GM18511 (cell line): ENCODE results near the gene SRRM2.

Experiments
- ATAC-seq: cut with Tn5 transposase; IDR thresholded peaks from one replicate; pipeline ENCODE4 v1.9.1; 2021; ENCODE audit warnings: mild to moderate bottlenecking, moderate library complexity; ENCODE audit not compliant: unreplicated experiment

Gene SRRM2

DNA sequence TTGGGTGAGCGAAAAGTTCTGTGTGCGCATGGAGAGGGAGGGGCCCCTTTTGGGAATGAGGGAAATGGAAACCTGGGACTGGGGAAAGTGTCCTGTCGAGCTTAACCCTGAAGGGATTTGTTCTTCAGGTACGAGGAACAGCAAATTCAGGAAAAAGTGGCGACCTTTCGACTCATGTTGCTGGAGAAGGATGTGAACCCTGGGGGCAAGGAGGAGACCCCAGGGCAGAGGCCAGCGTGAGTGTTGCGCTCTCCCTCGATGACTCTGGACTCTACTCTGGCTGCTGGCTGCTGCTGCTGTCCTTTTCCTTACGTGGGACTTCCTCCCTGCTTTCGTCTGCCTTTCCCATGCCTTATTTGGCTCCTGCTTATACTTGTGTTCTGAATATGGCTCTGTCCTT, 4.9 kb downstream of the SRRM2 start:
- ATAC-seq, result no peak

DNA sequence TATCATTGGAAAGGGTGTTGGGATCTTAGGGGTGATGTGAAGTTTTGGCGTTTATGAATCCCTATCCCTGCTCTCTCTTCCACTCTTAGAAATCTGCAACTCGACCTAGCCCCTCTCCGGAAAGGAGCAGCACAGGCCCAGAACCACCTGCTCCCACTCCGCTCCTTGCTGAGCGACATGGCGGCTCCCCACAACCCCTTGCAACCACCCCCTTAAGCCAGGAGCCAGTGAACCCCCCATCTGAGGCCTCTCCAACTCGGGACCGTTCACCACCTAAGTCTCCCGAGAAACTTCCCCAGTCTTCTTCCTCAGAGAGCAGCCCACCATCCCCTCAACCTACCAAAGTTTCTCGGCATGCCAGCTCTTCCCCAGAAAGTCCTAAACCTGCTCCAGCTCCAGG, 9.0 kb downstream of the SRRM2 start:
- ATAC-seq, result no peak

DNA sequence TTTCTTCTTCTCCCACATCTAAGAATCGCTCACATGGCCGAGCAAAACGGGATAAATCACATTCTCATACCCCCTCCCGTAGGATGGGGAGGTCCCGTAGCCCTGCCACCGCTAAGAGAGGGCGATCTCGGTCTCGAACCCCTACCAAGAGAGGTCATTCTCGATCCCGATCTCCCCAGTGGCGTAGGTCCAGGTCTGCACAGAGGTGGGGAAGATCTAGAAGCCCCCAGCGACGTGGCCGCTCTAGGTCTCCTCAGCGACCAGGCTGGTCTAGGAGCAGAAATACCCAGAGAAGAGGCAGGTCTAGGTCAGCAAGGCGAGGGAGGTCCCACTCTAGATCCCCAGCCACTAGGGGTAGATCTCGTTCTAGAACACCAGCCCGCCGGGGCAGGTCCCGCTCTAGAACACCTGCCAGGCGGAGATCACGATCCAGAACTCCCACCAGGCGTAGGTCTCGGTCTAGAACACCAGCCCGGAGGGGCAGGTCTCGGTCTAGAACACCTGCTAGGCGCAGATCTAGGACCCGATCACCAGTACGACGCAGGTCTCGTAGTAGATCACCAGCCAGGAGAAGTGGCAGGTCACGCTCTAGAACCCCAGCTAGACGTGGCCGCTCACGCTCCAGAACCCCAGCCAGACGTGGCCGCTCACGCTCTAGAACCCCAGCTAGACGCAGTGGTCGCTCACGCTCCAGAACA, 9.6 kb downstream of the SRRM2 start:
- no peak for ATAC-seq

DNA sequence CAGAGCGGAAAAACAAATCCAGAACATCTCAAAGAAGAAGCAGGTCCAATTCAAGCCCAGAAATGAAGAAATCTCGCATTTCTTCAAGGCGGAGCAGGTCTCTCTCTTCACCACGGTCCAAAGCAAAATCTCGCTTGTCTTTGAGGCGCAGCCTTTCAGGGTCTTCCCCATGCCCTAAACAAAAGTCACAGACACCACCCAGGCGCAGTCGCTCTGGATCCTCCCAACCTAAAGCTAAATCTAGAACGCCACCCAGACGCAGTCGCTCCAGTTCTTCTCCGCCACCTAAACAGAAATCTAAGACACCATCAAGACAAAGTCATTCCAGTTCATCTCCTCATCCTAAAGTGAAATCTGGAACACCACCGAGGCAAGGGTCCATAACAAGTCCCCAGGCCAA, 10.3 kb downstream of the SRRM2 start:
- no peak for ATAC-seq

DNA sequence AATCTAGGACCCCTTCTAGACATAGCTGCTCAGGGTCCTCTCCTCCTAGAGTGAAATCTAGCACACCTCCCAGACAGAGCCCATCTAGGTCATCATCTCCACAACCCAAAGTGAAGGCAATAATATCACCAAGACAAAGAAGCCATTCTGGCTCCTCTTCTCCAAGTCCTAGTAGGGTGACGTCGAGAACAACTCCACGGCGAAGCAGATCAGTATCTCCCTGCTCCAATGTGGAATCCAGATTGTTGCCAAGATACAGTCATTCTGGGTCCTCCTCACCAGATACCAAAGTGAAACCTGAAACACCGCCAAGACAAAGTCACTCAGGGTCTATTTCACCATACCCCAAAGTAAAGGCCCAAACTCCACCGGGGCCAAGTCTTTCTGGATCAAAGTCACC, 10.7 kb downstream of the SRRM2 start:
- no peak for ATAC-seq

DNA sequence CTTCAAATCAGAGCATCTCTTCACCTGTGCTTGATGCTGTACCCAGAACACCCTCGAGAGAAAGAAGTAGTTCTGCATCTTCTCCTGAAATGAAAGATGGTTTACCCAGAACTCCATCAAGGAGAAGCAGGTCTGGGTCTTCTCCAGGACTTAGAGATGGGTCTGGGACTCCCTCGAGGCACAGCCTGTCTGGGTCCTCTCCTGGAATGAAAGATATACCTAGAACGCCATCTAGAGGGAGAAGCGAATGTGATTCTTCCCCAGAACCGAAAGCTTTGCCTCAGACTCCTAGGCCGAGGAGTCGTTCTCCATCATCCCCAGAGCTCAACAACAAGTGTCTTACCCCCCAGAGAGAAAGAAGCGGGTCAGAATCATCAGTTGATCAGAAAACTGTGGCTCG, 12.3 kb downstream of the SRRM2 start:
- no peak for ATAC-seq

DNA sequence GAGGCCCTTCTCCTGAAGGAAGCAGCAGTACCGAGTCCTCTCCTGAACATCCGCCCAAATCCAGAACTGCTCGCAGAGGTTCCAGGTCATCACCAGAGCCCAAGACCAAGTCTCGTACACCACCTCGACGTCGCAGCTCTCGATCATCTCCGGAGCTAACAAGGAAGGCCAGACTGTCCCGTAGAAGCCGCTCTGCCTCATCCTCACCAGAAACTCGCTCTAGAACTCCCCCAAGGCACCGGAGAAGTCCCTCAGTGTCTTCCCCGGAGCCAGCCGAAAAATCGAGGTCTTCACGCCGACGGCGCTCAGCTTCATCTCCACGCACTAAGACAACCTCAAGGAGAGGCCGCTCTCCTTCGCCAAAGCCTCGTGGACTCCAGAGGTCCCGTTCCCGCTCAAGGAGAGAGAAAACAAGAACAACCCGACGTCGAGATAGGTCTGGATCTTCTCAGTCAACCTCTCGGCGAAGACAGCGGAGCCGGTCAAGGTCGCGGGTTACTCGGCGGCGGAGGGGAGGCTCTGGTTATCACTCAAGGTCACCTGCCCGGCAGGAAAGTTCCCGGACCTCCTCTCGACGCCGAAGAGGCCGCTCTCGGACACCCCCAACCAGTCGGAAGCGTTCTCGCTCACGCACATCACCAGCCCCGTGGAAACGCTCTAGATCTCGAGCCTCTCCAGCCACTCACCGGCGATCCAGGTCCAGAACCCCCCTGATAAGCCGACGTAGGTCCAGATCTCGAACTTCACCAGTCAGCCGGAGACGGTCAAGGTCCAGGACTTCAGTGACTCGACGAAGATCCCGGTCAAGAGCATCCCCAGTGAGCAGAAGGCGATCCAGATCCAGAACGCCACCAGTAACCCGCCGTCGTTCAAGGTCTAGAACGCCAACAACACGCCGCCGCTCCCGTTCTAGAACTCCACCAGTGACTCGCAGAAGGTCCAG, 13.3 kb downstream of the SRRM2 start:
- no peak for ATAC-seq

DNA sequence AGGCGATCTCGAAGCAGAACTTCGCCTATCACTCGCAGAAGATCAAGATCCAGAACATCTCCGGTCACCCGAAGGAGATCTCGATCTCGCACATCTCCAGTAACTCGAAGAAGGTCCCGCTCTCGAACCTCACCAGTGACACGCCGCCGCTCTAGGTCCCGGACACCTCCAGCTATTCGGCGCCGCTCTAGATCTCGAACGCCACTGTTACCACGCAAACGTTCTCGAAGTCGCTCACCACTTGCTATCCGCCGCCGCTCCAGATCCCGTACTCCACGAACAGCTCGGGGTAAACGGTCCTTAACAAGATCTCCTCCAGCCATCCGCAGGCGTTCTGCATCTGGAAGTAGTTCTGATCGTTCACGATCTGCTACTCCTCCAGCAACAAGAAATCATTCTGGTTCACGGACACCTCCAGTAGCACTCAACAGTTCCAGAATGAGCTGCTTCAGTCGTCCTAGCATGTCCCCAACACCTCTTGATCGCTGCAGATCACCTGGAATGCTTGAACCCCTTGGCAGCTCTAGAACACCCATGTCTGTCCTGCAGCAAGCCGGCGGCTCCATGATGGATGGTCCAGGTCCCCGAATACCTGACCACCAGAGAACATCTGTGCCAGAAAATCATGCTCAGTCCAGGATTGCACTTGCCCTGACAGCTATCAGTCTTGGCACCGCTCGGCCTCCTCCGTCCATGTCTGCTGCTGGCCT, 14.1 kb downstream of the SRRM2 start:
- ATAC-seq, result no peak

DNA sequence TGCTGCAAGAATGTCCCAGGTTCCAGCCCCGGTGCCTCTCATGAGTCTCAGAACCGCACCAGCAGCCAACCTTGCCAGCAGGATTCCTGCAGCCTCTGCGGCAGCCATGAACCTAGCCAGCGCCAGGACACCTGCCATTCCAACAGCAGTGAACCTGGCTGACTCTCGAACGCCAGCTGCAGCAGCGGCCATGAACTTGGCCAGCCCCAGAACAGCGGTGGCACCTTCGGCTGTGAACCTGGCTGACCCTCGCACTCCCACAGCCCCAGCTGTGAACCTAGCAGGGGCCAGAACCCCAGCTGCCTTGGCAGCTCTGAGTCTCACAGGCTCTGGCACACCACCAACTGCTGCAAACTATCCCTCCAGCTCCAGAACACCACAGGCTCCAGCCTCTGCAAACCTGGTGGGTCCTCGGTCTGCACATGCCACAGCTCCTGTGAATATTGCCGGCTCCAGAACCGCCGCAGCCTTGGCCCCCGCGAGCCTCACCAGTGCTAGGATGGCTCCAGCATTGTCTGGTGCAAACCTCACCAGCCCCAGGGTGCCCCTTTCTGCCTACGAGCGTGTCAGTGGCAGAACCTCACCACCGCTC, 14.8 kb downstream of the SRRM2 start:
- no peak for ATAC-seq

DNA sequence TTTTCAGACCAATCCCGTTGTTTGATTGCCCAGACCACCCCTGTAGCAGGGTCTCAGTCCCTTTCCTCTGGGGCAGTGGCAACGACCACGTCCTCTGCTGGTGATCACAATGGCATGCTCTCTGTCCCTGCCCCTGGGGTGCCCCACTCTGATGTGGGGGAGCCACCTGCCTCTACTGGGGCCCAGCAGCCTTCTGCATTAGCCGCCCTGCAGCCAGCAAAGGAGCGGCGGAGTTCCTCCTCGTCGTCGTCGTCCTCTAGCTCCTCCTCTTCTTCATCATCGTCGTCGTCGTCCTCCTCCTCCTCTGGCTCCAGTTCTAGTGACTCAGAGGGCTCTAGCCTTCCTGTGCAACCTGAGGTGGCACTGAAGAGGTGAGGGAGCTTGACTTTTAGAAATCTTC, 15.5 kb downstream of the SRRM2 start:
- ATAC-seq, result no peak

DNA sequence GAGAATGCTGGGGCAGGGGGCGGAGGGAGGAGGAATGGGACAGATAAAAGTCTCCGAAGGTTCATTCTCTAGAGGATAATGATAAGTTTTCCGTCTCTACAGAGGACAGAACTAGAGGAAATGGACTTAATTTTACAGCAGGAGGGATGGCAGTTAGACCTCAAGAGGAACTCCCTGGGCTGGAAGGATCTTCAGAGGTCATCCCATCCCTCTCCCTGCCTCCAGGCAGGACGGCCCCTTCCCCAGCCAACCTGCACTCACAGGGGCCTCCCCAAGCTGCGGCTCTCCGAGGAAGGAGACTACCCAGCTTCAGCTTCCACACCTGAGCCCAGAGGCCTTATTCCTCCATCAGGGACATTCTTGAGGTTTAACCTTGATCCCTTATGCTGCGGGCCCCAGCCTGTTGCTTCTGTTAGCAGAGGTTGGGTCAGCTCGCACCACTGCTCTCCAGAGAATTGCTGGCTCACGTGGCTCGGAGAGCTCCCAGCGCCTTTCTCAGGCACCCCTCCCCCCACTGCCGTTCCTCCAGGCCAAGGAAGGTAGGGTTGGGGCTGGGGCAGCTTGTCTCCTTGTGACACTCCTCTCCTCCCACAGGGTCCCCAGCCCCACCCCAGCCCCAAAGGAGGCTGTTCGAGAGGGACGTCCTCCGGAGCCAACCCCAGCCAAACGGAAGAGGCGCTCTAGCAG, 16.1 kb downstream of the SRRM2 start:
- no peak for ATAC-seq

DNA sequence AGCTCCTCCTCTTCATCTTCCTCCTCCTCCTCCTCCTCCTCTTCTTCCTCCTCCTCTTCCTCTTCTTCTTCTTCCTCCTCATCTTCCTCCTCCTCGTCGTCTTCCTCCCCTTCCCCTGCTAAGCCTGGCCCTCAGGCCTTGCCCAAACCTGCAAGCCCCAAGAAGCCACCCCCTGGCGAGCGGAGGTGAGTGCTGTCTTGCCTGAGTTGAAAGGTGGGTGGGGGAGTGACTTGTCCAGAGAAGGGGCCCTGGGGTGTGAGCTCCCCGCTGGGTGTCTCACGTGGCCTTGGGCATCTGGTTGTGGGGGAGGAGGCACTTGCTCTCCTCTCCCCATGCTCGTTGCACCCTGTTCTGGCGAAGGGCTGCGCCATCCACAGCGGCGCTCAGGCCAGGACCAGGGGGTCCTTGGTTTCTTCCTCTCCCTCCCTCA, 16.7 kb downstream of the SRRM2 start:
- ATAC-seq, result no peak

DNA sequence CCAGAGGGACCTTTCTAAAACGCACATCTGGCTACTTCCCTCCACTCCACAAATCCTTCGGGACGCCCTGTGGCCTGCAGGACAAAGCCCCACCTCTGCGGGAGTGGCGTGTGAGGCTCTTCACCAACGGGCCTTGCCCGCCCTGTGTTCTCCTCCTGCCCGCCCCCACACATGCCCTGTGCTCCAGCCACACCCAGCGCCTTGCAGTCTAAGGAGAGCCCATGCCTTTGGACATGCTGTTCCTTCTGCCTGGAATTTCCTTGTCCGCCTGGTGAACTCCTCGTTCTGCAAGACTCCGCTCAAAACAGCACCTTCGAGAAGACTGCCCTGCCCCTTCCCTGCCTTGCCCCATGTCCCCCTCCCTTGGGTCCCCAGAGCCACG, 17.2 kb downstream of the SRRM2 start:
- ATAC-seq, result no peak

DNA sequence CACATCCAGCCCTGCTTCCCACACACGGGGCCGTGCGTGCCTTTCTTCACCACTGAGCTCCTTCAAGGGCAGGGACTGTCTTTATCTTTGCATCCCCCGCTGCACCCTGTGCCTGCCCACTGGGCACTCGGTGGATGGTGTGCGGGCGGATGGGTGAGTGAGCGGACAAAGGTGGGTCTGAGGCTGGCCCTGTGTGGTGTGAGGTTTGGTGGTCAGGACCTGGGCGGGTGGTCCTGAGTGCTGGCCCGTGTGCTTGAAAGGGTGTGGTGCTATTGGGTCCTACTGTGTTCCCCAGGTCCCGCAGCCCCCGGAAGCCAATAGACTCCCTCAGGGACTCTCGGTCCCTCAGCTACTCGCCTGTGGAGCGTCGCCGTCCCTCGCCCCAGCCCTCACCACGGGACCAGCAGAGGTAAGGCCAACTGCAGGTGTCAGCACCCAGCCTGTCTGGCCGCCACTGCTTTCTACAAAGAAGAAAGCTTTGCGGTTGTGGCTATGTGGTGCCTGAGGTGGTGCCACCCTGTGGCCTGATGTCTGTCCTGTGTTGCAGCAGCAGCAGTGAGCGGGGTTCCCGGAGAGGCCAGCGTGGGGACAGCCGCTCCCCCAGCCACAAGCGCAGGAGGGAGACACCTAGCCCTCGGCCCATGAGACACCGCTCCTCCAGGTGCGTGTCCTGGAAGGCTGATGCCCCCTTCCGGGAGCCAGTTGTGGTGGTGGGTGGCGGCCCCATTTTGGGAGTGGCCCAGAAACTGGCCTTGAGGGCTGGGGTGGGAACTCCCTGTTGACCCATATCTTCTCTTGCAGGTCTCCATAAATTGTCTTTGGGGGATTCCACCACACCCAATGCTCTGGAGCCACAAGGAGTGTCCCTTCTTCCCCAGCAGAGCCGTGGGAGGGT, 17.9 kb downstream of the SRRM2 start:
- ATAC-seq, result no peak

DNA sequence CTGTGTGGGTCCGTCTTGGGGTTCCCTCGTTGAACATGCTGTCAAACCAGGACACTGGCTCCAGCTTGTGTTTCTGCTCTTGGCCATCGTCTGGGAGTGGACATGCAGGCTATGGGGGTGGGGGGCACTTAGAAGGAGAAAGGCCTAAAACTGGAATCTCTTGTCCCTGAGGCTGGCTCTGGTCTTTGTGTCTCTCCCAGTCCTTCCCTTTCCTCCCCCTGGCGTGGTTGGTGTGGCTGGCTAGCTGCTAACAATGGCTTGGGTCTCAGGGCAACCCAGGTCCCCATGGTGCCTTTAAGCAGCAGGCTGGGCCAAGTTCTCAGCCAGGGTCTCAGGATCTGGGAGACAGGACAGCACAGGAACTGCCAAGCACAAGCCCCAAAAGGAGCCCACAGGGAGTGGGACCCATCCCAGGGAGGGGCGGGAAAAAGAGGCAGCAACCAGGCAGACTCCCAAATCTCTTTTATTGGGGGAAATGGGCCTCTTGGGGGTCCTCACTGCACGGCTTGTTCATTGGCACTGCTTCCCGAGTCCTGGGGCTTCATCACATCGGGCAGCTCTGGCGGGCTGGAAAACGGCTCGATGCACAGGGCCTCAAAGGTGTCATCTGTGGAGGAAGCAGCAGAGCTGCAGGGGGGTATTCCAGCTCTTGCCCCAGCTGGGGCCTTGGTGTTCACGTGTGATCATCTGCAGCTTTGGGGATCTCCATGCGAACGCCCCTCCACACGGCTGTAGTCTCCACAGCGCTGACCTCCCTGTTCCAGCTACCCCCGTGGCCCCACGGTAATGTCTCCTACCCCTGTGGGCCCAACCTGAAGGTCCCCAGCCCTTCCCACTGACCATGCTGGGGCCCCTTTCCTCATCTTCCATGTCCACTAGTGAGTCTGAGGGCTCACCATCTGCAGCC, 19.3 kb downstream of the SRRM2 start:
- no peak for ATAC-seq

DNA sequence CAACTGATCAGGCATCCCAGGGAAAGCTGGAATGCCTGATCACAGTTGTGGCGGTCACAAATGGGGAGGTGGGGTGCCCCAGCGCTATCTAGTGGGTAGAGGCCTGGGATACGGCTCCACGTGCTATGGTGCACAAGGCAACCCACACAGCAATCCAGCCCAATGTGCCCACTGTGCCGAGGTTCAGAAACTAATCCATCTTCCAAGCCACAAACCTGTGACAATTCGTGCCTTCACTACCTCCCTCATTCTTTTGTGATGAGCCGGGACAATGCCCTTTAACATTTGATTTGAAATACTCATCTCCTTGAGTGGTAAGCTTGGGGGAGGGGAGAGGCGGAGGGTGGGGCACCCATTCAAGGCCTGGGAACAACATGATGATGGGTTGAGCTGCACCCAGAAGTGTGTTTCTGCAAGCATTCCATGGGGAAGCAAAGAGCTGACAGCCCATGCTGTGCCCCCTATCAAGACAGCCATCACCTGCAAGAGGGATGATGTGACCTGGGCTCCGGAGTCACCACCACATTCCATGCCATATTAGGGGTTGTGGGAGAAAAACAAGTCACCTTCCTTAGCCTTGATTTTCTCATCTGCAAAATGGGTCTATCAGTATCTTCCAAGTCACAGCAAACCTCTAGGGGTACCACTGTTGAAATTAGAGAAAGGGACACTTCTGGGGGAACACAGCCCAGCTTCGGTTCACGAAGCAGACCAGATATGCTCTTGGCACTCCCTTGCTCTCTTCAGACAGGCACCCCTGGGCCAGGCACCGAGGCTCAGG, 20.9 kb downstream of the SRRM2 start:
- no peak for ATAC-seq

DNA sequence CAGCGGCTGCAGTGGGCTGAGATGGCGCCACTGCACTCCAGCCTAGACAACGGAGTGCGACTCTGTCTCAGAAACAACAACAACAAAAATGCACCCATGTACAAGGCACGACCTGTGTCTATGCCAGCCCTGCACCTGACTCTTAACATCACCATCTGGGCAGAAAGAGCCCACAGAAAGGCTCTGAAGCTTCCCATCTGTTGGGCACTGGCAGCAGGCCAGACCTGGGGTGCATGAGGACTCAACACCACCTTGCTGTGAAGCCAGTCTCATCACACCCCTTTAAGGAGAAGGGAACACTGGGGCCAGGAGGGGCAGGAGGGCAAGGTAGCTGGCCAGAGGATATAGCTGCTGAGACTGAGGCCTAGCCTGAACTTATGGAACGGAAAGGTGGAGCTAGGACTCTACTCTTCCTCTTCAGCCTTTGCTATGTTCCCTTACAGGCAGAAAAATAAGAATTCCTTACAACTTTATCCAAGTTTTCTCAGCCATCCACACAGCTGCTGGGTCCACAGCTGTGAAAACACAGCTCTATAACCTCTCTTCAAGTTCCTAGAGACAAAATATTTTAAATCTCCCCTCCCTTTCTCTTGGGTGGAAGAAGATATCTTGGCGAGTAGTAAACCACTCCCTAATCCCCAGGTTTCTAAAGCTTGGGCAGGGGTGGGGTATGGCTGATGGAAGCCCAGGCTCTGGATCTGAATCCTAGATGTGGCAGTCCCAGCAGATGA, 21.9 kb downstream of the SRRM2 start:
- ATAC-seq, result no peak
